ENCODE data around the gene DNAJC5.
"Not testable (repeated sequence)": the region's sequence is repeated elsewhere in the genome, so short reads cannot be mapped to it uniquely, and the experiment has no call there.

The DNAJC5 gene

GRCh38 chr20:63908008-63908682 lies 13.2 kb downstream of the DNAJC5 start:
- DNase-seq (ENCODE audit: low read depth) = no peak

DNA sequence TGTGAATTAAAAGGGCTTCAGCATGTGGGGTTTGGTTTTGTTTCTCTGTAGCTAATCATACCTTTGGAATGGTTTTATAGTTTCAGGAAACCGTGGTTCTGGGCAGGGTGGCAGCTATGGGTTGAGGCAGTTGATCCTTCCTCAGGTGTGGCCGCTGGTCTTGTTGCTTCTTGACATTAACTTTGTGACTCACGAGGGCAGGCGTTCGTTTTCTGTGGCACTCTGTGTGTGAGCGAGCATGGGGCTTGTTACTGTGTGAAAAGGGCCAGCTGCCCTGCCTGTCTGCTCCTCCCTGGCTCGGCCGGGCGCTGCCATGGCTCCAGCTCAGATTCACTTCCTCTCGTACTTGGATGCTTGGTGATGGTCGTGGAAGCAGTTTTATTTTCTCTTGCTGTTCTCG lies 16.2 kb downstream of the DNAJC5 start:
- no peak for DNase-seq (ENCODE audit: low read depth)

- DNase-seq (ENCODE audit: low read depth) = no peak
These were observed 18.8 kb downstream of the DNAJC5 start for GRCh38 chr20:63913768-63914167.

DNA sequence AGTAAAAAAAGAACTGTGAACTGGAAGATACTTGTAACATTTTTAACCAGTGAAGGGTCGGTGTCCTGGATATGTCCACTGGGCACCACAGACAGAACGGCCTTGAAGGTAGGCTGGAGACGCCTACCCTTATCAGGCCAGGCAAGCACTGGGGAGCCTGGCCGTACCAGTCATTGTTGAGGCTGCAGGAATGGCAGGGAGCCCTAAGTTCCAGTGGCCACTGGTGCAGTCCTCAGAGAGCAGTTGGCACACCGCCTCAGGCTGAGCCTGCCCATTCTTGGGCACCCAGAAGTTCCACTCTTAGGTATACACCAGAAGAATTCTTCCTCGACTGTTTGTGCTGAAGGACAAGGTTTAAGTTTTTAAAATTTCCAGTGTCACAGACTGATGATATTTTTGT lies 20.5 kb downstream of the DNAJC5 start:
- DNase-seq (ENCODE audit: low read depth) = no peak

- not testable (repeated sequence) for DNase-seq (ENCODE audit: low read depth)
These were observed 21.5 kb downstream of the DNAJC5 start for GRCh38 chr20:63916371-63916939.

DNA sequence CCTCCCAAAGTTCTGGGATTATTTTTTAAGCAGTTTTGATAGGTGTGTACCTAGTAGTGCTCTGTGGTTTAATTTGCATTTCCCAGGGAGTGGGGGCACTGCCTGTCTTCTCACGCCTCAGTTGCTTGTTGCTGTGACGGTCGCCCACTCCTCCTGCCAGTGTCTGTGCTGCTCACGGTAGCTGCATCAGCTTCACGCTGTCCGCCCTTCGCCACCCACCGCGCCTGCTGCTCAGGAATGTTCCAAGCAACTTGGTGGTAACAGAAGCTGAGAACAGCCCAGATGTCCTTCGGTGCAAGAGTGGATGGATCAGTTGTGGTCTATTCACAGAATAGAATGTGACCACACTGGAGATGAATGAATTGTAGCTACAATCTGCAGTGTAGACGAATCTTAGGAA lies 22.9 kb downstream of the DNAJC5 start:
- DNase-seq (ENCODE audit: low read depth) = no peak

DNA sequence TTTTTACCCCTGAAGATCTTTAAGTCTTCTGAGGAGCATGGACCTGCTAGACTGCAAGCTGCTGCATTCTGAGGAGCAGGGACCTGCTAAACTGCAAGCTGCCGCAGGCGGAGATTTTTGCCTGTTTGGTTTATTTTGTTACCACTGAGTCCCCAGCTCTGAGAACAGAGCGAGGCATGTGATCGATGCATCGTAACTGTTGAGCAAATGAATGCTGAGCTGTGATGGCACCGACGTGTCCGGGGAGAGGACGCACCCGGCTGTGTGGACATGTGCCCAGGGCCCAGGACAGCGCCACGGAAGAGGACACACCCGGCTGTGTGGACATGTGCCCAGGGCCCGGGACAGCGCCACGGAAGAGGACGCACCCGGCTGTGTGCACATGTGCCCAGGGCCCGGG lies 24.2 kb downstream of the DNAJC5 start:
- no peak for DNase-seq (ENCODE audit: low read depth)

DNA sequence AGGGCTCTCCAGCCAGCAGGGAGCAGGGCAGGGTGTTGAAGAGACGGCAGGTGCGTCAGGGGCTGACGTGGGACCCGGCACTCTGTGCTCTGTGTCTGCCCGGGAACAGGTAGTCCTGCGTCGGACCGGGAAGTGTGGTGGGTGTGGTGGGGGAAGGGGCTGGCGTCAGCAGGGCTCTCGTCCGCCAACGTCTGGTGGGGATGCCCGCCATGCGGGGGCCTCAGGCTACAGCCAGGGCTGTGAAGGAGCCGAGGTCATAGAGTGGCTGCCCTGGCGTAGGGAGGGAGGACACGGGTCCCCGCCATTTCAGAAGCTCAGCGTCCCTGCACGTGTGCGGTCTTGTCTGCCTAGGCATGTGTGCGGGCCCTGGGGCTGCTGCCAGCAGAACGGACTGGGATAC lies 25.3 kb downstream of the DNAJC5 start:
- no peak for DNase-seq (ENCODE audit: low read depth)

DNA sequence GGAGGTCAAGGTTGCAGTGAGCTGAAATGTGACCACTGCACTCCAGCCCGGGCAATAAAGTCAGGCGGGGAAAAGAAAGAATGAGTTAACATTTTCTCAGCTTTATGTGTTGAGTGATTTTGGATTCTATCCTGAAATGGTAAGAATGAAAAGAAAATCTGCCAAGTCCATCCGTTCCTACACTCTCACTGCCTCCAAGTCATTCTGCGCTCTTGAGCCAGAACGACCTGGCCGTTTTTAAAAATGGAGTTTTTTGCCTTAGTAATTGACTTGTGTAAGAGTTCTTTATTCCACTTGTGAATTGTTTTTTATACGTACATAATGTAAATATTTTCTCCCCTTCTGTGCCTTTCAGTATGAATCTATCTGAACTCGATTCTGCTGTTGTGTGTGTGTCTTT lies 28.7 kb downstream of the DNAJC5 start:
- DNase-seq (ENCODE audit: low read depth) = no peak

DNA sequence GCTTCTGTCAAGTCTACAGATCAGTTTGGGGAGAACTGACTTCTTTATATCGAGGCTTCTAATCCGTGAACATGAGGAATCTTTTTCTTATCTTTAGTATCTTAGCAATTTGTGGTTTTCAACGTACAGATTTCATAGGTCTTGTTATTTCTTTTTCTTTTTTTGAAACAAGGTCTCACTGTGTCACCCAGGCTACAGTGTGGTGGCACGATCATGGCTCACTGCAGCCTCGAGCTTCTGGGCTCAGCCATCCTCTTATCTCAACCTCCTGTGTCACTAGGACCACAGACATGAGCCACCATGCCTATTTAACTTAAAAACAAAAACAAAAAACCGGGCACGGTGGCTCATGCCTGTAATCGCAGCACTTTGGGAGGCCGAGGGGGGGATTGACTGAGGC lies 29.3 kb downstream of the DNAJC5 start:
- DNase-seq (ENCODE audit: low read depth) = no peak

DNA sequence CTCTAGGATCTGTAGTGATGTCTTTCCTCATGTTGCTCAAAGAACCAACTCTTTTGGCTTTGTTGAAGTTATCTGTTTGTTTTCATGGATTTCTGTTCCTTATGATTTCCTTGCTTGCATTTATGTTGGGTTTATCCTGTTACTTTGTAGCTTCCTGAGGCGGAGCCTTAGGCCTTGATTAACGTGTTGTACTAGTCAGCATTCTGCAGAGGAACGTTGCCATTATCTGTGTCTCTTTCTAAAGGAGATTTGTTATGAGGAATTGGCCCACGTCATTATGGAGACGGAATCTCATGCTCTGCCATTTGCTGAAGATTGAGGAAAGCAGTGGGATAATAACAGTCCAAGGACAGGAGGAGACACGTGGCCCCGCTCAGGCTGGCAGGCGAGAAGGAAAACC lies 31.4 kb downstream of the DNAJC5 start:
- no peak for DNase-seq (ENCODE audit: low read depth)

DNA sequence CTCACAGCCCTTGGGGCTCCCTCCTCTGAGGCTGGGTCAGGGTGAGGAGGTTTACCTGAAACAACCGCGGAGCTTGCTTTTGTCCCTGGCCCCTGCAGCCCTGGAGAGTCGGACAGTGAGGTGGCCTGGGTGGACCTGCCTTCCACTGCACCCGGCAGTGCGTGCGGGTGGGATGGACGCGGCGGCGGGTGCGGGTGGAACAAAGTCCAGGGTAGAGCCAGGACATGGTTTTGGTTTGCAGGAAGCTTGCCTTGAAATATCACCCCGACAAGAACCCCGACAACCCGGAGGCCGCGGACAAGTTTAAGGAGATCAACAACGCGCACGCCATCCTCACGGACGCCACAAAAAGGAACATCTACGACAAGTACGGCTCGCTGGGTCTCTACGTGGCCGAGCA lies 34.1 kb downstream of the DNAJC5 start:
- DNase-seq (ENCODE audit: low read depth) = no peak

GRCh38 chr20:63929473-63929883 lies 34.6 kb downstream of the DNAJC5 start:
- DNase-seq (ENCODE audit: low read depth) = not testable (repeated sequence)

- DNase-seq (ENCODE audit: low read depth) = no peak
These were observed 36.1 kb downstream of the DNAJC5 start for GRCh38 chr20:63930971-63931553.

GRCh38 chr20:63931735-63932134 lies 36.8 kb downstream of the DNAJC5 start:
- DNase-seq (ENCODE audit: low read depth) = no peak

GRCh38 chr20:63932606-63933160 lies 37.8 kb downstream of the DNAJC5 start:
- DNase-seq (ENCODE audit: low read depth) = no peak

DNA sequence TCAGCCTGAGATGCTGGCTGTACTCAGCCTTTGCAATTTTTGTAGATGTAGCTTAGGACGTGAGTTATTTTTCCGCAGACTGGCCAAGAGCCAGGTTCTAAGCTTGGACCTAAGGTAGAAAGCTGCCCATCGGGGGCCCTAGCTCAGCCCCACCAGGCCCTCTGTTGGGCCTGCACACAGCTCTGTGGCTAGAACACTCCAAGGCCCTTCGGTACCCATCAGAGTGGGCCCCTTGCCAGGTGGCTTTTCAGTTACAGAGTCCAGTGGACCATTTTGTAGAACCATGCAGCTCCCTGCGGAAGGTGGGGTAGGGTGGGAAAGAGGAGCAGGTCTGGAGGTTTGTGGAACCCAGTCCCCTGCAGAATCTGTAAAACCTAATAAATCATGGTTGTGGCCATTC lies 38.7 kb downstream of the DNAJC5 start:
- DNase-seq (ENCODE audit: low read depth) = no peak

- DNase-seq (ENCODE audit: low read depth) = no peak
These were observed 39.5 kb downstream of the DNAJC5 start for GRCh38 chr20:63934271-63935068.

GRCh38 chr20:63935447-63935846 lies 40.5 kb downstream of the DNAJC5 start:
- DNase-seq (ENCODE audit: low read depth) = no peak

DNA sequence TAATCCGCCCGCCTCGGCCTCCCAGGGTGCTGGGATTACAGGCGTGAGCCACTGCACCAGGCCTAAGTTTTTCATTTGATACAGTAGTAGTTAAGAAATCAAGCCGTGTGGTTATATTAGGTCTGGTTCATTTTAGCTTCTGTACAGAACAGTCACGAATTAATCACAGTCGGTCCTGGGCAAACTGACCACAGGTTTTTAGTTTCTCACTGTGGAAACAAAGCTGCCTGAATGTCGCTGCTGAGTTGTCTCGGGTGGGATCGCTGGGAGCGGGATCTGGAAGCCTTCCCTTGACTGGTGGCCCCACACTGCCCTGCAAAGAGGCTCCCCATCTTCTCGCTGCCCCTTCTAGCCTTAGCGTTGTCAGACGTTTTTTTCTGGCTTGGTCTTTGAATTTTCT lies 42.7 kb downstream of the DNAJC5 start:
- no peak for DNase-seq (ENCODE audit: low read depth)

DNA sequence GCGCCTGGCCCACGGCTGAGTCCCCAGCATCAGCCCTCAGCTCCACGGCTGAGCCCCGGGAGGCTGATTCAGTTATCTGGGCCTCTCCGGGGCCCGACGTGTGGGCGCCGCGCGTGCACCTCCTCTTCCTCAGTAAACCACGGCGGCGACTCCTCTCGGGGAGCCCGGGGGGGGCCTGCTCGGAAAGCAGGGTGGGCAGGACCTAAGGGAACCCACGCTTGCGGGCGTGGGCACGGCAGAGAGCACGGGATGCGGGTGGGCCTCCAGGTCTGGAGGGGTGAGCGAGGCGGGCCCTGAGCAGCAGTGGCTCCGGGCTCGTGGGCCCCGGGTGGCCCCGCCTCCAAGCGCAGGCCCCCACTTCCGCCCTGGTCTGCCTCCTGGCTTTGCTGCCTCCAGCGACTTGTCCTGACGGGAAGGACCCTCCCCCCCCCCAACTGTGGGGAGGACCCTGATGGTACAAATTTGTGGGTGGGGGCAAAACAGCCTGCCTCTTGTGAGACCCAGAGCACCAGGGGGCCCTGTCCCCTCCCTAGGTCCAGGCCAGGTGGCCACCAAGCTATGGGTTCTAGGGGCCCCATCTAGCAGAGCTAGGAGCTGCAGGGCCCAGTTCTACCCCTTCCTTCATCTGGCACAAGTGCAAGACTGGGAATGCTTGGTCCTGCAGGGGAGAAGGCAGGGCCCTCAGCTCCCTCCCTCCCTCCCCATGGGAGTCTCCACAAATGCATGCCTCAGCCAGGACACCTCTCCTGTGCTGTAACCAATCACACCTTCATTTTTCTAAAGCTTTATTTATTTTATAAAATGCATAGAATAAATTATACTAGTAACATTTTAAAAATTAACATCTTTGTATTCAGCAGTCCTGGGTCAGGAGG lies 44.4 kb downstream of the DNAJC5 start:
- no peak for DNase-seq (ENCODE audit: low read depth)

DNA sequence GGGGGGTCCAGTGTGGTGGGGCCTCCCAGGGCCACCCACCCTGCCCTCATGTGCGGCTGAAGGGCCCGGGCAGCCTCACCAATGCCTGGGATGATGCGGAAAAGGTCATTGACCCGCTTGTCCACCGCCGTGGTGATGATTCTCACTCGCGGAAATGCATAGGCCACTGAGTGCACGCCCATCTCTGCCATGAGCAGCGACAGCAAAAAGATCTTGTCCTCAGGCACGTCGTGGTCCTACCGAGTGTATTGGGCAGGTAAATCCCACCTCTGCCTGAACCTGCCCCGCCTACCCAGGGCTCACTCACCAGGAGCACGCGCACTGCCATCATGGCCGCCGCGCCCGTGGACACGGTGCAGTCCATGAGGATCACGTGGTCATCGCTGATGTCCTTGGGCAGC lies 45.1 kb downstream of the DNAJC5 start:
- no peak for DNase-seq (ENCODE audit: low read depth)
